GM21515 (cell line): ENCODE measurements around the gene WDR33.

Source experiments
- ATAC-seq: cut with Tn5 transposase; IDR thresholded peaks from one replicate; pipeline ENCODE4 v1.9.1; 2021; ENCODE audit not compliant: unreplicated experiment

WDR33 gene

DNA sequence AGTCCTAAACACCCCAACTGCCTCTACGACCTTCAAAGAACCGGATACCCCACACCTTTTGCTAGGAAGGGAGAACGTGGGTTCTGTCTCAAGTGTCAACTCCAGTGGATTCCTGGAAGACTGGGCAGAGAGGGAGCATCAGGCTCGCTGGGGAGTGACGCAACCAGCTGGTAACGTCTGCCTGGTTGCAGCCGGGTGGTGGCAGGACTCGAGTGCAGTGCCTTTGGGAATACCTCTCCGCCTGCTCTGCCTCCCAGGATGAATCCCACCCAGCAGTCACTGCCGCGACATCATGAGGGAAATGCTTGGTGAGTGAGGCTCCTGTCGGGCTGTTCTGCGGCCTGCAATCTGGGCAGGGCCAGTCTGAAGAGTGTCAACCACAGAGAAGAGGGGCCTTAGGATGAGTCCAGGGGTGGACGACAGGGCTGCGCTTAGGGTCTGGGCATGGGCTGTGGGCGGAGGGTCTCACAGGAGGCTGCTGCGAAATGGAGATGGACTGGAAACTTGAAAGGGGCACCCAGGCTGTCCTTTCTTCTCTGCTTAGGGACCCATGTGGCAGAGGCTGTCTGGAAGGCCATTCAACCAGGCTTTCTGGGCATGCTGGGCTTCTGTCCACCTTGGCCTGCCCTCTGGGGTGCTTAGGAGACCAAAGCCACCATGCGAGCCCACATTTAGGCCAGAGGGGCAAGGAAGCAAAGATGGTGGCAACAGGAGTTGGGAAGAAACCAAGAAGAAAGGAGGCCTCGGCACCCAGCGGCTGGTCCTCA lies 152.1 kb downstream of the WDR33 start:
- ATAC-seq = no peak

DNA sequence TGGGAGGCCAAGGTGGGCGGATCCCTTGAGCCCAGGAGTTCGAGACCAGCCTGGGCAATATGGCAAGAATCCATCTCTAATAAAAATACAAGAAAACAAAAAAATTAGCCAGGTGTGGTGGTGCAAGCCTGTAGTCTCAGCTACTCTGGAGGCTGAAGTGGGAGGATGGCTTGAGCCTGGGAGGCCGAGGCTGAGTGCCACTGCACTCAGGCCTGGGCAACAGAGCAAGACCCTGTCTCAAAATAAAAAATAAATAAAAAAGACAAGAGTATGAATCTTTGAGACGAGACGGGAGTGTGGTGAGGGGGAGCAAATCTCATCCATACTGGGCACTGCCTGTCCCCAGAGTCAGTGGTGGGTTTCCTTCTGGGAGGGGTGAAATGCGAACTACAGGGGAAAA lies 152.8 kb downstream of the WDR33 start:
- ATAC-seq = no peak

DNA sequence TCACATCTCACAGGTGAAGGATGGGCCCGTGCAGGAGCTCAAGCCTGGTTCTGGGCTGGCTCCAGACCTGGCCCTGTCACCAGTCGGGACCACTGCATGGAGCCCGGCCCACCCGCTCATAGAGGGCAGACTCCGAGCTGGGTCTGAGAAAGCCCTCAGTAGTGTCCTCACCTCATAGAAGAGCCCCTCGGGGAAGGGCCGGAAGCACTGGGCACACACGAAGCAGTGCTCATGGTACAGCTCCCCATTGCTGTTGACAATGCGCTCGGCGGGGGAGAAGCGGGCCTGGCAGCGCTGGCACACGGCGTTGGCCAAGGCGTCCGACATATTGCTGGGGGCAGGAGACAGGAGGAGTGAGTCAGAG lies 153.8 kb downstream of the WDR33 start:
- ATAC-seq = no peak

DNA sequence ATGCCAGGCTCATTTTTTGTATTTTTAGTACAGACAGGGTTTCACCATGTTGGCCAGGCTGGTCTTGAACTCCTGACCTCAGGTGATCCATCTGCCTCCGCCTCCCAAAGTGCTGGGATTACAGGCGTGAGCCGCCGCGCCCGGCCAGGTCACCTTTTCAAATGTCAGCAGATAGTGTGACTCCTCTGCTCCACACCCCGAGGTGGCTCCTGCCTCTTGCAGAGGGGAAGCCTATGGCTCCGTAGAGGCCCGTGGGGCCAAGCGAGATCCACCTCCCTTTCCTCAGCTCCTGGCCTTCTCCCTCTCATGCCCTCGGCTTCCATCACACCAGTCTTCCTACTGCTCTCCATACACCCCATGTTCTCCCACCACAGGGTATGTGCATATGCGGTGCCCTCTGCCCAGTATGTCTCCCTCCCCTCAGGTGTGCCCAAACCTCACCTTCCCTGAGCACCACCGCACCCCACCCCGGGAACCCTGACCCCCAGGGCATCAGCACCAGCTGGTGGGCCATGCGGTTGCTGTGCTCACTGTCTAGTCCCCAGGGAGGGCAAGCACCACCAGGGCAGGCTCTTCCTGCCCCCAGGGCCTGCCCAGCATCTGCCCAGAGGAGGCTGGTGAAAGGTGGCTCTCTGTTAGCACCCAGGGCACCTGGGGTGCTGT lies 154.3 kb downstream of the WDR33 start:
- no peak for ATAC-seq

DNA sequence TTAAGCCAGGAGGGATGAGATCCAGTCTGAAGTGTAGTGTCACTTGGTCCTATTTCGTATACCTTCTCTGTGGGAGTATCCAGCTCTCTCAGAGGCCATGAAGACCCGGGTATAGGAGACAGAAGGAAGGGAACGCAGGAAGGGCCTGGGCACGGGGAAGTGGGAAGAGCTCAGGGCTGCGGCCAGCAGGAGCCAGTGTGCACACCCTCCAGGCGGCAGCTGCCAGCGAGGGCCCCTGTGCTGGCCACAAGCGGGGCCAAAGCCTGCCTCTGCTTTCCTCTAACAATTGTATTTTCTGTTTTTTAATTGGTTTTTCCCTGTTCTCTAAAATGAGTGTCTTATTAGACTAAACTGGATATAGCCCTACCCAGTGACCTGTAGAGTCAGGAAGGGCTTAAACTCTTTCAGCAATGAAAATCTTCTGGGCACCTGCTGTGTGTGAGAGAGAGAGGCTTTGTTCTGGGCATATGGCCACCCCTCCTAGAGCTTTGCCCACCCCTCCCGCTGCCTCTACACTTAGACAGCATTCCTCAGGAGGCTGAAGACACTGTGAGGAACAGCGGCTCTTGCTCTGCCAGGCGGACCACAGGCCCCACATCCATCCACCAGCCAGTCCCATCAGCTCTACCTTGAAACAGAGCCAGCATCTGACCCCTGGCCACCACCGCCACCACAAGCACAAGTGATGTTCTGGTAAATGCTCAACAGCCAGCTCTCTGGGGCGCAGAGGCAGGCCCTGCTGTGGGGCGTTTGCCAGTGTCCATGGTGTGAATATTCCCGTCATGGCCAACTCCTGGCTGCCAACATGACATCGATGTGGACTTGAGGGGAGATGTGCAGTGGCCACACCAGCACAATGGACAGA lies 155.5 kb downstream of the WDR33 start:
- no peak for ATAC-seq

DNA sequence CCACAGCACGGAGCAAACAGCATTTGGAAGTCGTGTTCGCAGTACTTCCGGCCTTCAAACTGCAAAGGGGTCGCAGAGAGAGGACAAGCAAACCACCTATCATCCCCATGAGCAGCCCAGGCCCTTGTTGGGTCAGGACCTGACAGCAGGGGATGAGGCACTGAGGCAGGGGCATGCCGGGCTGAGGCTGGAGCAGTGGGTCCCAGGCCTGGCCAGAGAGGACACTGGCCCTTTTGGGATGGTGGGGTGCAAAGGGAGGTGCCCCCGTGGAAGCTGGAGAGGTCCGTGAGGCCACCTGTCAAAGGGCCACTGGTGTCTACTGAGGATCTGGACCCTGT lies 156.2 kb downstream of the WDR33 start:
- ATAC-seq = no peak

DNA sequence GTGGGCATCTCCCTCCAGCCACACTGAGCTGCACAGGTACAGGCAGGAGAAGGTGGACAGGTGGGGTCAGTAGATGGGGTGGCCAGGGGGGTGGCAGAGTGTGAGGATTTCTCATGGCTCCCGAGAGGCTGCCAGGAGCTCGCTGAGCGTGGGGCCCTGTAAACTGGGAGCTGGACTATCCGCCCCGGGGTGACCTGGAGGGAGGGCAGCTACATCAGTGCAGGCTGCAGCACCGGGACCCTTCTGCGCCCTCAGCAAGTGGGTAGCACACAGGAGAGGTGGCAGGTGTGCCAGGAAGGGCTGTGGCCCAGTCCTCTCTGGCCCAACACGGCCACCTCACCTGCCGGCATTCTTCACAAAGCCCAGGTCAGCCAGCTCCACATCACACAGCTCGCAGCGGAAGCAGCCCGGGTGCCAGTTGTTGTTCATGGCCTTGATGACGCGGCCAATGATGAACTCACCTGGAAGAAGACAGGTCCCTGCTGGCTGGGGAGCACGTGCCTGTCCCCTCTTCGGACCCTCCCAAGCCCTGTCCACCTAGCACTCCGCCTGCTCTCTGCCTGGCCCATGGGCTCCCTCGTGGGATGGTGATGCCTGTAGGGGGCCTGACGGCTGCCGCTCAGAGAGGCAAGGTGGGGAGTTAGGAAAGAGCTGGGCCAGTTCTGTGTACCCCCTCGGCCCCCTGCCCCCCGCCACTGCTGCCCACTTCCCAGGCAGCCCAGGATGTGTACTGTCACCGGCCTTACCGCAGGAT lies 156.7 kb downstream of the WDR33 start:
- no peak for ATAC-seq

DNA sequence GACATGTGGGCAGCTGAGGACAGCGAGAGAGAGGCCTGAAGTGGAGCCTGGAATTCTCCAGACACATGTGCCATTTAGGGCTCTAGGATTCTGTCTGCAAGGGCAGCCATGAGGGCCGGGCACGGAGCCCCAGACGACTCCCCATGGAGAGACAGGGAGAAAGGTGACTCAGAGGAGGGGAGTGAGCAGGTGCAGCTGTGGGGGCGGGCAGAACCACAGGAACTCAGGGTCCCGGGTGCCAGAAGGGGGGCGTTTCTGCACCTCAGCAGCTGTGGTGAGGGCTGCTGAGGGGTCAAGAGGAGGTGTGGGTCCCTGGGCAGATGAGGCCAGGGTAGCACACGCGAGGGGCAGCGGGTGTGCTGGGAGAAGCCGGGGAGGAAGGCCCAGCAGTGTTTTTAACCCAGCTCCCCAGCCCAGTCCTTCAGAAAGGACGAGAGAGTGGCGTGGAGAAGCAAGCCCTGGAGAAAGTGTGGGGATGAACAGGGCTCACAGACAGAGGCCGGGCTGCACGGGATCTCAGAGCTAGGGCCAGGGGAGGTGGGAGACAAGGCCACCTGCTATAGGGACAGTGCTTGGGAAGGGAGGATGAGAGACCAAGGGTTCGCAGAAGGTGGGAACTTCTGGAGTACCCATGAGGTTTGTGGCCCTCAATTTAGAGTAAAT lies 157.4 kb downstream of the WDR33 start:
- no peak for ATAC-seq

DNA sequence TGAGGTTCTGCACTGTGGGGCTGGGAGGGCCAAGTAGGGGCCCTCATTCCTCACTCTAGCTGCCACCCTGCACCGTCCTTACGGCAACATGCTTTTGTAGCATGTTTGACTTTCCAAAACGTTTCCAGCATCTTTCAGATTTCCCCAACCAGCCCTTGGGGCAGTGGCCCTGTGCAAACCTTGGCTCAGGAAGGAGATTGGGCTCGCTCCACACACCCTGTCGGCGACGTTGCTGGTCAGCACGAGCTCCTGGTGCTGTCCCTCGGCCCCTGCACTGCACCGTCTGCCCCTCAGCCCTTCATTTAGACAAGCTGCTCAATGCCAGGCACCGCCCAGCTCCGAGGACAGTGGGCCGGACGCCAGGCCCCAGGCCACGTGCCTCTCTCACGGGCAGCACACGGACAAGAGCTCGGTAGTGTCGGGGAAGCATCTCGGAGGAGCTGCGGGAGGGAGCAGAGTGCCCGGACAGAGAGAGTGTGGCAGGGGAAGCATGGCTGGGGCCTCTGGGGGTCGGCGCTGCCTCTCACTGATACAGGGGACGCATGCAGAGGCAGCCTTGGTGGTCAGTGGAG lies 158.1 kb downstream of the WDR33 start:
- ATAC-seq = no peak

DNA sequence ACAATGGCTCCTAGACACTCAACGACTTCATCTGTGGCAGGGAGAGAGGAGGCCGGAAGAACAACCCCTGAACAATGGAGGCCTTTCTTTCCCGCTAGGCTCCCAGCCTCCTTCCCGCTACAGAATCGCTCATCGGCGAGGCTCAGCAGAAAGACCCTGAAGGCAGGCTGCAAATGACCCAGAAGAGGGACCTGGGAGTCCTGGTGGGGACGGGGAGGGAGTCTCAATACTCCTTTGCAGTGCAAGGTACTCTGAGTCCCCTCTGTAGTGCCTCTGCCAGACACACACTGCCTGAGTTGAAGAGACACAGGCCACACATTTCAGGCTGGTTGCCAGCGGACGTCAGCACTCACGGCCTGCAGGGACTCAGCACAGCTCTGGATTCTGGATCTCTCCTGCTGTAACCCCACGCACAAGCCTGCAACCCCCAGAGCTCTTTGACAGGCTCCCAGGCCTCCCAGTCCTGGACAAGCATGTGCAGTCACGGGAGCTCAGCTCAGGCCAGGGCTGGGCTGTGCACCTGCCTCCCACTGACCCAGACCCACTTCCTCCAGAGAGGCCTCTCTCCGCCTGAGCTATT lies 158.9 kb downstream of the WDR33 start:
- no peak for ATAC-seq

DNA sequence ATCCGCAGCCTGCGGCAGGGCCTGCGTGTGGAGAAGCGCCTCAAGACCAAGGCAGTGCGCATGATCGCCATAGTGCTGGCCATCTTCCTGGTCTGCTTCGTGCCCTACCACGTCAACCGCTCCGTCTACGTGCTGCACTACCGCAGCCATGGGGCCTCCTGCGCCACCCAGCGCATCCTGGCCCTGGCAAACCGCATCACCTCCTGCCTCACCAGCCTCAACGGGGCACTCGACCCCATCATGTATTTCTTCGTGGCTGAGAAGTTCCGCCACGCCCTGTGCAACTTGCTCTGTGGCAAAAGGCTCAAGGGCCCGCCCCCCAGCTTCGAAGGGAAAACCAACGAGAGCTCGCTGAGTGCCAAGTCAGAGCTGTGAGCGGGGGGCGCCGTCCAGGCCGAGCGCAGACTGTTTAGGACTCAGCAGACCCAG lies 159.6 kb downstream of the WDR33 start:
- no peak for ATAC-seq
